ENCODE measurements around the gene VMA21.

VMA21 gene

GRCh38 chrX:151370906-151371305, 26.1 kb upstream of the VMA21 start:
- H3K56ac ChIP-seq (ENCODE audit: low read length), result no peak overlapping the region
- no peak overlapping the region for H3K4me2 ChIP-seq (ENCODE audit: low read length)
- no peak overlapping the region for H3K9ac ChIP-seq (ENCODE audit: low read length)
- no peak overlapping the region for H2BK15ac ChIP-seq (replicated peaks; ENCODE audit: low read depth)
- DNase-seq, result peak; percentile 59
- no peak overlapping the region for H3K23ac ChIP-seq (ENCODE audit: low read length)
- no peaks in the 10 kb centered on the region for H3K36me3 ChIP-seq (ENCODE audit: control insufficient read depth, insufficient read depth, low read length)
- no peak overlapping the region for H2AK5ac ChIP-seq (ENCODE audit: low read length)
- no peak overlapping the region for H3K27ac ChIP-seq (ENCODE audit: low read depth, low read length)
- no peak overlapping the region for H2BK120ac ChIP-seq (ENCODE audit: low read depth, low read length)
- no peak overlapping the region for H3K4me3 ChIP-seq (ENCODE audit: low read length)
- H3K4ac ChIP-seq (ENCODE audit: low read depth, low read length), result no peak overlapping the region
- H2BK5ac ChIP-seq (ENCODE audit: low read length), result no peak overlapping the region
- no peak overlapping the region for H3K18ac ChIP-seq (ENCODE audit: low read length)
- no peak overlapping the region for H4K5ac ChIP-seq (ENCODE audit: low read length)
- no CpG with 5 or more reads among the region's 21 CpGs for WGBS (ENCODE audit: extremely low coverage, insufficient coverage, low lambda C conversion rate)
- no peaks in the 10 kb centered on the region for H3K79me2 ChIP-seq (ENCODE audit: control insufficient read depth, insufficient read depth, low read length)
- H3K27me3 ChIP-seq (ENCODE audit: insufficient read depth, low read length, poor library complexity), result no peaks in the 10 kb centered on the region
- no peaks in the 10 kb centered on the region for H3K4me1 ChIP-seq (ENCODE audit: control insufficient read depth, low read depth, low read length)
- H4K8ac ChIP-seq (ENCODE audit: low read depth, low read length), result no peak overlapping the region
- H3K79me1 ChIP-seq (ENCODE audit: low read length), result no peaks in the 10 kb centered on the region

GRCh38 chrX:151384807-151385206, 12.2 kb upstream of the VMA21 start:
- Histone ChIP-seq H3K79me2 (ENCODE audit: control insufficient read depth, insufficient read depth, low read length) (no peaks in the 10 kb centered on the region), H3K4me1 (ENCODE audit: control insufficient read depth, low read depth, low read length) (no peaks in the 10 kb centered on the region), H3K56ac (ENCODE audit: low read length) (no peak overlapping the region), H3K4me2 (ENCODE audit: low read length) (no peak overlapping the region), H3K79me1 (ENCODE audit: low read length) (no peaks in the 10 kb centered on the region), H3K23ac (ENCODE audit: low read length) (no peak overlapping the region), H2BK5ac (ENCODE audit: low read length) (no peak overlapping the region), H2BK15ac (replicated peaks; ENCODE audit: low read depth) (no peak overlapping the region), H2BK120ac (ENCODE audit: low read depth, low read length) (no peak overlapping the region), H3K27me3 (ENCODE audit: insufficient read depth, low read length, poor library complexity) (no peaks in the 10 kb centered on the region), H3K9ac (ENCODE audit: low read length) (no peak overlapping the region), H2AK5ac (ENCODE audit: low read length) (no peak overlapping the region), H3K4ac (ENCODE audit: low read depth, low read length) (no peak overlapping the region), H4K8ac (ENCODE audit: low read depth, low read length) (no peak overlapping the region), H3K18ac (ENCODE audit: low read length) (no peak overlapping the region), H3K4me3 (ENCODE audit: low read length) (no peak overlapping the region), H3K36me3 (ENCODE audit: control insufficient read depth, insufficient read depth, low read length) (no peaks in the 10 kb centered on the region), H3K27ac (ENCODE audit: low read depth, low read length) (no peak overlapping the region), H4K5ac (ENCODE audit: low read length) (no peak overlapping the region)
- no CpG with 5 or more reads among the region's 7 CpGs for WGBS (ENCODE audit: extremely low coverage, insufficient coverage, low lambda C conversion rate)
- DNase-seq, result no peak

GRCh38 chrX:151386838-151387459, 10.1 kb upstream of the VMA21 start:
- no peak overlapping the region for H3K18ac ChIP-seq (ENCODE audit: low read length)
- H3K79me2 ChIP-seq (ENCODE audit: control insufficient read depth, insufficient read depth, low read length), result no peaks in the 10 kb centered on the region
- no peaks in the 10 kb centered on the region for H3K27me3 ChIP-seq (ENCODE audit: insufficient read depth, low read length, poor library complexity)
- no peak overlapping the region for H3K4me2 ChIP-seq (ENCODE audit: low read length)
- no peak overlapping the region for H4K8ac ChIP-seq (ENCODE audit: low read depth, low read length)
- no peak overlapping the region for H3K27ac ChIP-seq (ENCODE audit: low read depth, low read length)
- no peak overlapping the region for H3K23ac ChIP-seq (ENCODE audit: low read length)
- H3K79me1 ChIP-seq (ENCODE audit: low read length), result no peaks in the 10 kb centered on the region
- no peaks in the 10 kb centered on the region for H3K36me3 ChIP-seq (ENCODE audit: control insufficient read depth, insufficient read depth, low read length)
- H2BK15ac ChIP-seq (replicated peaks; ENCODE audit: low read depth), result no peak overlapping the region
- no peak overlapping the region for H2AK5ac ChIP-seq (ENCODE audit: low read length)
- H3K9ac ChIP-seq (ENCODE audit: low read length), result no peak overlapping the region
- no peak overlapping the region for H2BK120ac ChIP-seq (ENCODE audit: low read depth, low read length)
- no peak overlapping the region for H3K4me3 ChIP-seq (ENCODE audit: low read length)
- H3K56ac ChIP-seq (ENCODE audit: low read length), result no peak overlapping the region
- no peak overlapping the region for H2BK5ac ChIP-seq (ENCODE audit: low read length)
- no peaks in the 10 kb centered on the region for H3K4me1 ChIP-seq (ENCODE audit: control insufficient read depth, low read depth, low read length)
- WGBS (ENCODE audit: extremely low coverage, insufficient coverage, low lambda C conversion rate), result no CpG with 5 or more reads among the region's 3 CpGs
- no peak overlapping the region for H4K5ac ChIP-seq (ENCODE audit: low read length)
- H3K4ac ChIP-seq (ENCODE audit: low read depth, low read length), result no peak overlapping the region
- no peak for DNase-seq

GRCh38 chrX:151391722-151392121, 5.3 kb upstream of the VMA21 start:
- no peak overlapping the region for H3K23ac ChIP-seq (ENCODE audit: low read length)
- no peak overlapping the region for H3K56ac ChIP-seq (ENCODE audit: low read length)
- no peak overlapping the region for H3K27ac ChIP-seq (ENCODE audit: low read depth, low read length)
- no peak overlapping the region for H3K9ac ChIP-seq (ENCODE audit: low read length)
- H2BK15ac ChIP-seq (replicated peaks; ENCODE audit: low read depth), result no peak overlapping the region
- no peak overlapping the region for H2AK5ac ChIP-seq (ENCODE audit: low read length)
- H3K79me1 ChIP-seq (ENCODE audit: low read length), result no peaks in the 10 kb centered on the region
- no peak overlapping the region for H2BK120ac ChIP-seq (ENCODE audit: low read depth, low read length)
- no peaks in the 10 kb centered on the region for H3K36me3 ChIP-seq (ENCODE audit: control insufficient read depth, insufficient read depth, low read length)
- H3K79me2 ChIP-seq (ENCODE audit: control insufficient read depth, insufficient read depth, low read length), result no peaks in the 10 kb centered on the region
- DNase-seq, result peak; percentile 17
- H4K8ac ChIP-seq (ENCODE audit: low read depth, low read length), result no peak overlapping the region
- no peaks in the 10 kb centered on the region for H3K27me3 ChIP-seq (ENCODE audit: insufficient read depth, low read length, poor library complexity)
- H3K4ac ChIP-seq (ENCODE audit: low read depth, low read length), result no peak overlapping the region
- no CpG with 5 or more reads among the region's 22 CpGs for WGBS (ENCODE audit: extremely low coverage, insufficient coverage, low lambda C conversion rate)
- H4K5ac ChIP-seq (ENCODE audit: low read length), result no peak overlapping the region
- H3K4me1 ChIP-seq (ENCODE audit: control insufficient read depth, low read depth, low read length), result no peaks in the 10 kb centered on the region
- no peak overlapping the region for H2BK5ac ChIP-seq (ENCODE audit: low read length)
- no peak overlapping the region for H3K4me2 ChIP-seq (ENCODE audit: low read length)
- H3K4me3 ChIP-seq (ENCODE audit: low read length), result no peak overlapping the region
- H3K18ac ChIP-seq (ENCODE audit: low read length), result no peak overlapping the region

- no peaks in the 10 kb centered on the region for H3K27me3 ChIP-seq (ENCODE audit: insufficient read depth, low read length, poor library complexity)
- no CpG with 5 or more reads among the region's 1 CpG for WGBS (ENCODE audit: extremely low coverage, insufficient coverage, low lambda C conversion rate)
Observed at GRCh38 chrX:151393514-151393913, 3.5 kb upstream of the VMA21 start.

More at GRCh38 chrX:151393514-151393913, 3.5 kb upstream of the VMA21 start:
- Histone ChIP-seq H2AK5ac (ENCODE audit: low read length) (no peak overlapping the region), H3K4ac (ENCODE audit: low read depth, low read length) (no peak overlapping the region), H3K79me2 (ENCODE audit: control insufficient read depth, insufficient read depth, low read length) (peaks cover 12% of the 10 kb centered on the region), H3K4me2 (ENCODE audit: low read length) (no peak overlapping the region), H4K5ac (ENCODE audit: low read length) (no peak overlapping the region), H3K79me1 (ENCODE audit: low read length) (no peaks in the 10 kb centered on the region), H3K9ac (ENCODE audit: low read length) (no peak overlapping the region), H2BK5ac (ENCODE audit: low read length) (no peak overlapping the region), H3K56ac (ENCODE audit: low read length) (no peak overlapping the region), H3K4me1 (ENCODE audit: control insufficient read depth, low read depth, low read length) (no peaks in the 10 kb centered on the region), H3K36me3 (ENCODE audit: control insufficient read depth, insufficient read depth, low read length) (no peaks in the 10 kb centered on the region), H3K18ac (ENCODE audit: low read length) (no peak overlapping the region), H3K23ac (ENCODE audit: low read length) (no peak overlapping the region), H3K4me3 (ENCODE audit: low read length) (no peak overlapping the region), H4K8ac (ENCODE audit: low read depth, low read length) (no peak overlapping the region), H2BK15ac (replicated peaks; ENCODE audit: low read depth) (no peak overlapping the region), H3K27ac (ENCODE audit: low read depth, low read length) (no peak overlapping the region), H2BK120ac (ENCODE audit: low read depth, low read length) (no peak overlapping the region)
- peak; percentile 86 for DNase-seq
